CD14-positive monocyte (primary cell): Measurements from ENCODE around the gene TDRD5. TPM values are rescaled to one million over a fixed set of nuclear protein-coding genes. Genes with fewer than 3 reads are reported as not detected.

Source experiments
- DNase-seq, 3 donors: peaks; one replicate each; pipeline ENCODE4 v3.0.0-alpha.2; 2011 to 2022
- H2AFZ ChIP-seq: 2 replicates; pipeline ENCODE4 v1.6.0; 2012; ENCODE audit warnings: mild to moderate bottlenecking, low read depth, low read length, inconsistent platforms; ENCODE audit not compliant: insufficient read depth, poor library complexity, severe bottlenecking
- H3K27ac ChIP-seq, 2 donors: 1 replicate in 1 of 2; 2 replicates in 1 of 2; pipeline ENCODE4 v1.5.1; 2012 to 2013; ENCODE audit warnings: low read length in 2 of 2, control low read depth in 1 of 2, inconsistent platforms in 1 of 2, low read depth in 1 of 2, mild to moderate bottlenecking in 1 of 2
- H3K27me3 ChIP-seq, 2 donors: one replicate each; pipeline versions ENCODE4 v1.6.0 to v1.6.1; 2011 to 2013; ENCODE audit warnings: low read length in 2 of 2; ENCODE audit not compliant: control insufficient read depth in 2 of 2, insufficient read depth in 2 of 2
- H3K36me3 ChIP-seq, 2 donors: replicated peaks in 1 of 2; 1 replicate in 1 of 2; 2 replicates in 1 of 2; pipeline versions ENCODE4 v1.5.1 to v1.6.1; 2012 to 2013; ENCODE audit warnings: low read length in 2 of 2, control low read depth in 1 of 2, inconsistent platforms in 1 of 2, mild to moderate bottlenecking in 1 of 2; ENCODE audit not compliant: insufficient read depth in 2 of 2, control insufficient read depth in 1 of 2
- H3K4me1 ChIP-seq, 2 donors: 1 replicate in 1 of 2; 2 replicates in 1 of 2; pipeline versions ENCODE4 v1.5.1 to v1.6.1; 2012 to 2013; ENCODE audit warnings: low read length in 2 of 2, control low read depth in 1 of 2, inconsistent platforms in 1 of 2, mild to moderate bottlenecking in 1 of 2, moderate library complexity in 1 of 2; ENCODE audit not compliant: insufficient read depth in 2 of 2, control insufficient read depth in 1 of 2
- H3K4me2 ChIP-seq: replicated peaks from 2 replicates; pipeline ENCODE3; 2012; ENCODE audit warnings: low read length, moderate library complexity, mild to moderate bottlenecking; ENCODE audit not compliant: poor library complexity, severe bottlenecking; ENCODE audit errors: extremely low read depth
- H3K4me3 ChIP-seq, 3 experiments: fragments of 200-600 bp in 1 of 3; sonication (generic) in 1 of 3; replicated peaks in 1 of 3; 1 replicate in 2 of 3; 2 replicates in 1 of 3; pipeline ENCODE4 v1.5.1; 2011 to 2013; ENCODE audit warnings: low read length in 3 of 3, mild to moderate bottlenecking in 3 of 3, control low read depth in 2 of 3, low read depth in 2 of 3, inconsistent platforms in 1 of 3, moderate library complexity in 1 of 3
- H3K79me2 ChIP-seq: 2 replicates; pipeline ENCODE4 v1.6.0; 2012; ENCODE audit warnings: mild to moderate bottlenecking, control low read depth, inconsistent platforms, low read length, moderate library complexity; ENCODE audit not compliant: insufficient read depth
- H3K9ac ChIP-seq: 2 replicates; pipeline ENCODE4 v1.6.0; 2017; ENCODE audit warnings: low read length, mild to moderate bottlenecking; ENCODE audit not compliant: insufficient read depth, poor library complexity, severe bottlenecking
- H3K9me3 ChIP-seq, 2 donors: replicated peaks in 1 of 2; 1 replicate in 1 of 2; 2 replicates in 1 of 2; pipeline versions ENCODE4 v1.5.1 to v1.6.1; 2012 to 2013; ENCODE audit warnings: low read length in 2 of 2, control low read depth in 1 of 2; ENCODE audit not compliant: control insufficient read depth in 1 of 2, insufficient read depth in 1 of 2
- H4K20me1 ChIP-seq: 2 replicates; pipeline ENCODE4 v1.6.0; 2012; ENCODE audit warnings: mild to moderate bottlenecking, low read length, control low read depth, moderate library complexity; ENCODE audit not compliant: insufficient read depth
- H3K27ac Mint-ChIP-seq, 7 donors: one replicate each; pipeline ENCODE4 v1.8.0; 2020; ENCODE audit warnings: mild to moderate bottlenecking in 7 of 7, mixed read lengths in 7 of 7, moderate library complexity in 6 of 7, inconsistent platforms in 2 of 7
- H3K27me3 Mint-ChIP-seq, 3 donors: one replicate each; pipeline ENCODE4 v1.8.0; 2021 to 2022; ENCODE audit warnings: low read depth in 3 of 3, mild to moderate bottlenecking in 3 of 3, mixed read lengths in 3 of 3, moderate library complexity in 3 of 3, inconsistent platforms in 1 of 3
- H3K36me3 Mint-ChIP-seq, 2 donors: one replicate each; pipeline ENCODE4 v1.8.0; 2020; ENCODE audit warnings: mixed read lengths in 2 of 2, inconsistent platforms in 1 of 2, mild to moderate bottlenecking in 1 of 2
- H3K4me1 Mint-ChIP-seq: one replicate; pipeline ENCODE4 v1.8.0; 2020; ENCODE audit warnings: mild to moderate bottlenecking, mixed read lengths
- H3K4me3 Mint-ChIP-seq, 2 donors: one replicate each; pipeline ENCODE4 v1.8.0; 2020; ENCODE audit warnings: mild to moderate bottlenecking in 2 of 2, mixed read lengths in 2 of 2, moderate library complexity in 1 of 2
- H3K9me3 Mint-ChIP-seq, 7 donors: one replicate each; pipeline ENCODE4 v1.8.0; 2020 to 2022; ENCODE audit warnings: mixed read lengths in 7 of 7, mild to moderate bottlenecking in 6 of 7, moderate library complexity in 6 of 7, inconsistent platforms in 2 of 7
- CTCF ChIP-seq: fragments of 200-600 bp; IDR thresholded peaks from one replicate; pipeline ENCODE4 v1.8.0; 2022; ENCODE audit warnings: antibody characterized with exemption, mild to moderate bottlenecking
- WGBS: methylation state at CpG from one replicate; pipeline ENCODE4 v1.1.5; 2013; ENCODE audit warnings: missing lambda C conversion rate; ENCODE audit not compliant: insufficient coverage; 5-methylcytosine and 5-hydroxymethylcytosine counted together
- intact Hi-C, 2 donors: fragments of 100-400 bp; cut with micrococcal nuclease; formaldehyde crosslinking; loops; one replicate each; pipeline versions ENCODE4 v1.15.0 to v1.15.1; 2023
- polyA plus RNA-seq, 3 donors: library from polyadenylated mRNA; depleted of rRNA in 1 of 3; unstranded in 2 of 3; stranded (reverse) in 1 of 3; fragments of 300-500 nt in 2 of 3; fragments of >200 nt in 1 of 3; fragmentation: Illumina TruSeq in 2 of 3; gene quantifications; 1 replicate in 2 of 3; 2 replicates in 1 of 3; pipeline ENCODE4 v1.2.3, GENCODE V29; 2012 to 2021

The TDRD5 gene
- polyA plus RNA-seq, 3 donors, result not detected

GRCh38 chr1:179588425-179589024 is 3.1 kb upstream of the TDRD5 start:
- Mint-ChIP-seq H3K4me1 (peaks cover 7% of the 10 kb centered on the region), H3K36me3 (no peaks in the 10 kb centered on the region), H3K9me3 (peaks cover 0 to 22% (median 11%) of the 10 kb centered on the region in 7 donors), H3K27ac (no peak overlapping the region), H3K4me3 (no peak overlapping the region), H3K27me3 (peaks cover 45 to 73% (median 57%) of the 10 kb centered on the region in 3 donors)
- peaks cover 21 to 72% of the 10 kb centered on the region in 2 donors for H3K27me3 ChIP-seq
- H3K9ac ChIP-seq, result no peak overlapping the region
- no peak for TF ChIP-seq CTCF
- no peak overlapping the region for H3K4me2 ChIP-seq
- 99% methylated on average over 17 of the region's 18 CpGs for WGBS
- no peak overlapping the region for H3K27ac ChIP-seq
- H3K36me3 ChIP-seq, result no peaks in the 10 kb centered on the region
- H2AFZ ChIP-seq, result no peak overlapping the region
- no peaks in the 10 kb centered on the region for H3K79me2 ChIP-seq
- H3K4me1 ChIP-seq, result peaks cover 4 to 10% of the 10 kb centered on the region in 2 donors
- H4K20me1 ChIP-seq, result no peaks in the 10 kb centered on the region
- no peak for DNase-seq
- H3K9me3 ChIP-seq, result peaks cover 4 to 17% of the 10 kb centered on the region in 2 donors
- no peak overlapping the region for H3K4me3 ChIP-seq
- intact Hi-C loops, result no loop called here

- intact Hi-C loops, result no loop called here
- Histone ChIP-seq H3K4me2 (no peak overlapping the region), H3K27ac (no peak overlapping the region), H3K4me3 (no peak overlapping the region), H3K9ac (no peak overlapping the region), H3K27me3 (peaks cover 21 to 73% of the 10 kb centered on the region in 2 donors), H2AFZ (no peak overlapping the region), H4K20me1 (no peaks in the 10 kb centered on the region), H3K9me3 (peaks cover 4 to 17% of the 10 kb centered on the region in 2 donors), H3K4me1 (peaks cover 4 to 10% of the 10 kb centered on the region in 2 donors), H3K36me3 (no peaks in the 10 kb centered on the region), H3K79me2 (no peaks in the 10 kb centered on the region)
- no peak overlapping the region for H3K4me3 Mint-ChIP-seq
- peaks cover 41 to 70% (median 49%) of the 10 kb centered on the region in 3 donors for H3K27me3 Mint-ChIP-seq
- no peak for DNase-seq
- TF ChIP-seq CTCF, result no peak
- peaks cover 7% of the 10 kb centered on the region for H3K4me1 Mint-ChIP-seq
- H3K36me3 Mint-ChIP-seq, result no peaks in the 10 kb centered on the region
- H3K9me3 Mint-ChIP-seq, result peaks cover 0 to 18% (median 10%) of the 10 kb centered on the region in 7 donors
- no peak overlapping the region for H3K27ac Mint-ChIP-seq
- 100% methylated on average over 3 of the region's 4 CpGs for WGBS
These were observed 2.1 kb upstream of the TDRD5 start for GRCh38 chr1:179589509-179589908.
